GM18511 (cell line): Measurements from ENCODE around the gene TPBGL.

Experiments used
- ATAC-seq: cut with Tn5 transposase; IDR thresholded peaks from one replicate; pipeline ENCODE4 v1.9.1; 2021; ENCODE audit warnings: mild to moderate bottlenecking, moderate library complexity; ENCODE audit not compliant: unreplicated experiment

Gene TPBGL

DNA sequence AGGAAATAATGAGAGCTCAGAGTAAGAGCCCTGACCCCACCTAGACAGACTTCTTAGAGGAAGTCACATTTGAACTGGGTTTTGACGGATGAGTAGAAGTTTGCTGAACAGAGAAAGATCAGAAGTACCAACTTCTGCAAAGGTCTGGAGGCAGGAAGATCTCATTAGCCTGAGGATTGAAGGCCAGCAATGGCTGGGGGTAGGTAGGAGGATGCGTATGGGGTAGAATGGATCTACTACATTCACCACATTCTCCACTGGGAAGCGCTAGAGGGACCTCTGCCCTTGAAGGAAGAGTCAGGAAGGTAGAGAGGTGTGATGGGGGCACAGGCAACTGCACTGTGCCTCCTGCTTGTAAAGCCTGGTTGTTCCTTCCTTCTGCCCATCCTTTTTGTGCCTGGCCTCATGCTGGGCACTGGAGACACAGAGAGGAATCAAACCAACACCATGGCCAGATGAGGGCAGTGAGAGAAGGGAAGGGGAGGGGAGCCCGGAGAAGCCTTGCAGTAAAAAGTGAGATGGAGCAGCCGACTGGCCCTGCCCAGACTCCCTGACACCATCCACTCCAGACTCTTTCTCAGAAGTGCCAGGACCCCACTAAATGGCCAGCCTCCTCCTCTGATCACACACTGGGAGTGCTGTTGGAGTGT, 4.9 kb downstream of the TPBGL start:
- ATAC-seq: no peak

DNA sequence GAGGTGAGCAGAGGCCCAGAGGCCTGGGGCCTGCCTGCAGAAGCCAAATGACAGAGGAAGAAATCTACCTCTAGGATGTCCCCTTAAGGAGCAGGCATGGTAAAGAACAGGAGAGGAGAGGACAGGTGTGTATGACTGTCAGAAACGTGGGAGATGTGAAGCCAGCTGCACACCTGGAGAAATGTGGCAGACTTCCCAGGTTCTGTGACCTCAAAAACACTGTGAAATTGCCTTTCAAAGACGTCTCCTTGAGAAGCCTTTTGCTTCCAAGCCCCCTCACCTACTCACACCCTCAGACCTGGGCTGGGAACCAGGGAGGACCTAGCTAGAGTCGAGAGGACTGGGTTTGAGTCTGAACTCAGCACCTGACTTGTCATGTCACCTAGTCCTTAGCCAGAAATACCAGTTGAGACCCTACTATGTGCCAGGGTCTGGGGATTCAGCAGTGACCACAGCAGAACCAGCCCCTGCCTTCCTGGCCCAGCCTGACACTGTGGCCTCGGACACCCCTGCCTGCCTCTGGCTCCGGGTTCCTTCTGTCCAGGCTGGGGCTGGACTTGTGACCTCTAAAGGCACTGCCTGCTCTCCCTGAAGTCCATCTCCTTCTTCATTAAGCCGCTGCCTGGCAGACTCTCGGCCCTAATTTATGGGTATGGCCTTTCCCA, 5.6 kb downstream of the TPBGL start:
- ATAC-seq: no peak

DNA sequence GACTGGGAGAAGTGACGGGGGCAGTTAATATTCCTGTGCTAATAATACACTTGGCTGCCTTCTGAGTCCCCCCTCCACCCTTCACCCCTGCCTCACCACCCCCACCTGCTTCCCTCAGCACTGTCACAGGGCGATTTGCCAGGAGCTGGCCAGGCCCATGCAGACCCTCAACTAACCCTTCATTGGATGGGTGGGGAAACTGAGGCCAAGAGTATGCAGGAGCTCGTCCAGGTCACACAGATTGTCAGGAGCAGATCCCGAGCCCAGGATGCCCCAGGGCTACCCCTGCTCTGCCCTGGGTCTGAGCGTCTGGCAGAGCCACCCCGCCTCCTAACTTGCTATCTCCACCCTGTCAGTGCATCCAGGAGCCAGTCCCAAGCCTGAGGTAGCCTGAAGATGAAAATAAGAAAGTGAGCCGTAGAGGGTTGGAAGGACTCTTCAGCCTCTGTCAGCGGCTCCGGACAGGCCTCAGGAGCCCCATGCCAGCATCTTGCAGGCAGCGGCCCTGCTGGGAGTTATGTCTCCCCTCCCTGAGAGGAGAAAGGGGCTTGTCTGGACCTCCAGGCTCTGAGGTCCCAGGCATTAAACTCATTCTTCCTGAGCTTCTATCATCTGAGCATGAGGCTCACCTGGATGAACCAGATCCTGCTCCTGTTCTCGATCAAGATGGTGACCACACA, 6.2 kb downstream of the TPBGL start:
- no peak for ATAC-seq

DNA sequence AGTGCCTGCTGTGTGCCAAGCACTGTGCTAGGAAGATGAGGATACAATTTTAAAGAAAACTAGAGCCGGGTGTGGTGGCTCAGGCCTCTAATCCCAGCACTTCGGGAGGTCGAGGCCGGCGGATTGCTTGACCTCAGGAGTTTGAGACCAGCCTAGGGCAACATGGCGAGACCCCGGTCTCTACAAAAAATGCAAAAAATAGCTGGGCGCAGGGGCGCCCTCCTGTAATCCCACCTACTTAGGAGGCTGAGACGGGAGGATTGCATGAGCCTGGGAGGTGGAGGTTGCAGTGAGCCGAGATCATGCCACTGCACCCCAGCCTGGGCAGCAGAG, 8.3 kb downstream of the TPBGL start:
- ATAC-seq: no peak

DNA sequence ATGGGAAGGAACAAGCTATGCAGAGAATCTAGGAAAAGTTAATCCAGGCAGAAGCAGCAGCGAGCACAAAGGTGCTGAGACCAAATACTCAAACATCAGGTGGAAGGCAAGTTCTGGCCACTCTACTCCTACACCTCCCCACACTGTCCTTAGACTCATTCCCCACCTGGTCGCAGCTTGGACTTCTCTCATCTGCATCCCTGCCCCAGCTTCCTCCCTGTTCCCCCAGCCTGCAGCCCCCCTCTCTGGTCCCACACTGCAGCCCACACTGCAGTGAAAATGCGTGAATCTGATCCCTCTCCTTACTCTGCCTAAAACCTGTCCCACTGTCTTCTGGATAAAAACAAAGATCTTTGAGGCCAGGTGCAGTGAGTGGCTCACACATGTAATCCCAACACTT, 9.1 kb downstream of the TPBGL start:
- ATAC-seq: no peak

DNA sequence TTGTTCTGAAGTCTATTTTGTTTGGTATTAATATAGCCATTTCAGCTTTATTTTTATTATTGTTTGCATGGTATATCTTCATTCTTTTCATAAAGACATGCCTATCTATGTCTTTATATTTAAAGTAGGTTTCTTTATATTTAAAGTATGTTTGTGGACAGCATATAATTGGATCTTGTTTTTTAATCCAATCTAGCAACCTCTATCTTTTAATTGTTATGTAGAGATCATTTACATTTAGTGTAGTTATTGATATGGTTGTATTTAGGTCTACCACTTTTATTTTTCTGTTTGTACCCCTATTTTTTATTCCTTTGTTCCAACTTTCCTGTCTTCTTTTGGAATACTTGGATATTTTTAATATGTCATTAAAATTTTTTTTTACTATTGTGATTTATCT, 13.8 kb downstream of the TPBGL start:
- no peak for ATAC-seq

DNA sequence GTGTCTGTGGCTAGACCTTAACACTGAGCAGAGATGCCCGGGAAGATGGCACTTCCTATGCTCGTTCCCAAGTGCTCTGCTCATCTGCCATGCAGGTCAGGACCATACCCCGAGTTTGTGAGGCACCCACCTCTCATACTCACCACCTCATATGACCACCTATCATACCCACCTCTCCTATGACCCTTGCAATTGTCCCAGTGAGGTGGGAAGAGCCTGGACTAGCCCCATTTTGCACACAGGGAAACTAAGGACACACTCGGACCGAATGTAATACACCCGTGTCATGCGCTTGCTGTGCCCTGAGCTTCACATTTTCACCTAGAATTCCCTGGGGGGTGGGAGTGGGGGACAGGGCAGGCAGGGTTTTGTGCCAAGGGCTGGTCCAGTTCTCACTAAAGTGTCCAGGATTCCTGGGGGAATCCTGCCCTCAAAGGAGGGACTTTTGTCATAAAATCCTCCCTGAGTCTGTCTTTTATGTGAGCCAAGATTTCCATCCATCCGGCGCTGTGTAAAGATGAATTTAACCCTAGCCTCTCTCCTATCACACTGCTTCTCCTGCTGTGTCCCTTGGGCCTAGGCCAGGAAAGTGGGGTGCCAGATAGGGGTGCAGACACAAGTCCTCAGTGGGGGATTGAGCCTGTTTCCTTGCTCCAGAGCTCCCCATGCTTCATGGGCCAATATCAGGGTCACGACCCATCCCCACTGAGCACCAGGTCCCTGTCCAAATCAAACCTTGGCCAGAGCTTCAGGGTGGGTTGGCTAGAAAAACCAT, 20.0 kb downstream of the TPBGL start:
- ATAC-seq: no peak

DNA sequence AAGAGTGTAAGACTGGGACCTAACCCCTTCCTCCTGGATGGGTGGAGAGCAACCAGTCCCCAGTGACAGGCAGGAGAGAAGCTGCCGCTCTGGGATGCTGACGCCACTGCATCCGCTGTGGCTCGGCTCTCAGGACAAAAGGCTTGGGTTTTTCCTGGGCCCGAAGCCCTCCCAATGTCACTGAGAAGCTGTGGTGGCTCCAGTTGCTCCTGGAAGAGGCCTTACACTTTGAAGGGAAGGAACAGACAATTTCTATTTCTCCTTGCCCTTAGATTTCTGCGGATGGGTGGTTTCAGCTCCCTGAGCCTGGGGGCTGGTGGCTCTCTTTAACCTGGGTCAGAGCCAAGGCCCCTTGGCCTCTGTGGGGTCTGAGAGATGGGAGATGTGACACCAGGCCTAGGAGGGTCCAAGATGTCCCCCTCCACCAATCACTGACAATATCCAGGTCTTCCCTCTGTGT, 21.4 kb downstream of the TPBGL start:
- ATAC-seq: no peak

DNA sequence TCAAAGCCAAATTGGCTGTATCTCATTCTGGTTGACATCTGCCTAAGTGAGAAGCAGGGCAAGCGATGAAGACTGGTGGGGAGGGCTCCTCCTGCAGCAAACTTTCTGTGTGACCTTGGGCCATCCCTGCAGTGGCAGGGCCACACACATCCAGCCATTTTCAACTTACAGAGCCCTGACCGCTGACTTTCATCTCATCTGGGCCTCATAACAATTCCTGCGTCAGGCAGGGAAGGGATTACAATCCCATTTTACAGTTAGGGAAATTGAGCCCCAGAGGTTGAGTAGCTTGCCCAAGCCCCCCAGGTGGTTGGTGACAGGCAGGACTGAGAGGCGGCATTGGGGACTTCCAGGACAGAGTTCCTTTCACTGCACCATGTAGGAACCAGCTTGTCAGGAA, 21.9 kb downstream of the TPBGL start:
- ATAC-seq: no peak

DNA sequence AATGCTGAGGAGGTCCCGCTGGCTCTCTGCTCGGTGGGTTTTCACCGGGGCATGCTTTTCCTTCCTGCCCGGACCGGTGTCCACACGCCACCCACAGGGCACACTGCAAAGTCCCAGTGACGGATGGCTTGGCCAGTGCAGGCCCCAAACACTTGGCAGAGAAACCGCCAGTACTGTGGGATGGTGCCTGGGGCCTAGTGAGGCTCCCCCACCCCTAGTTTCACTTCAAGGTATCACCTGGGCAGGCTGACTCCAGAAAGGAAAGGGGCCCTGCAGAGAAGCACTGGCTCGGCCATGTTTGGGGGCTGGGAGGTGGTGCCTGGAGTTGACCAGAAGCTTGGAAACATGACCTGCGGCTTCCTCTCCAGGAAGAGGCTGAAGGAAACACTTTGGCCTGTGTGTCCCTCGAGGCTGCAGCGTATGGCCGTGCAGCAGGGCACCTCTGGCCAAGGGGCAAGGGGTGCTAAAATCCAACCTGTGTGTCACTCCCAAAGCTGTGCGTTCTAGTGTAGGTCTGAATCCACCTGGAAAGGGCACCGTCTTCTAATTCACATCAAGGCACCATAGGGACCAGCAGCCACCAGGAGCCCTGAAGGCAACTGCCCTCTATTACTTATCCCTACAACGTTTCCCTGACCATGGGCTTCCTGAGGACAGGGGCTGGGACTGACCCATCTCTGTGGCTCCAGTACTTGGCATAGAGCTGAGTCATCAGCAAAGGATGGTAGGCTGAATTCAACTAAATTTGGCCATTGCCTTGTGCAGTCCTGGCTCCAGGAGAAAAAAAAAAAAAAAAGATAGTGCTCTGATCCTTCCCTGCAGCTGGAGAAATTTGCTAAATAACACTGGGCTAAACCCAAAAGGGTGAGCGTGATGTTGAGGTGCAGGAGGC, 22.6 kb downstream of the TPBGL start:
- no peak for ATAC-seq

DNA sequence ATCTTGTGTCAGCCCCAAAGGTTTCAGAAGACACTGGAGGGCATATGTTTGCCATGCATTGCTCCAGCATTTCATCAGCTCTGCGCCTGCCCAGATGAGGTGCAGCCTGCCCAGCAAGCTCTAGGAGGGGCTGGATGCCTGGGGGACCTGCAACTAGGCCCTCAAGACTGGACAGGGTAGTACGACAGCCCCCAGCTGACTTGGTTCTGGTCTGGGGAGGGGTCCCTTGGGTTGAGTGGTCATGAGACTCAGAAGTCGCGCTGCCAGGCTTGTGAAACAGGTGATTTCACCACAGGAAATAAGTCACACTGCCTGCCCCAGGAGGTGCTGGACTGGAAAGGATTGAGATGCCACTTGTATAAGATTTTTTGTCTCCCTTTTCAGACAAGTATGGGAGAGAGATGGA, 23.4 kb downstream of the TPBGL start:
- no peak for ATAC-seq

DNA sequence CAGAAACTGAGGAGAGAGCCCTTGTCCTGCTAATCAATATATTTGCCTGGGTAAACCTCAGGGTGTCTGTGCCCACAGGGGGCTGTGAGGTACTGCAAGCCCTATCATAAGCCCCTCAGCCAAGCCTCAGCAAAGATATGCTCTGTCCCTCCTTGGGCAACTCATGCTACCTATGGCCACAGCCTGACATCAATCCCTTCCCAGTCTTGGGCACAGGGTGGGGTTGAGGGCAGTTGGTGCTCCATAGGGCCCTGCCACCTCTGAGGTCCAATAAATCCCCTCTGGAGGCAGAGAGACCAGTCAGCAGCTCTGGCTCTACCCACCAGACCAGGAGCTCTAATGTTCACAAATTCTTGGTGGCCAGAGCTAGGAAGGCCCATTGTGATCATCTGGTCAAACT, 23.8 kb downstream of the TPBGL start:
- no peak for ATAC-seq

DNA sequence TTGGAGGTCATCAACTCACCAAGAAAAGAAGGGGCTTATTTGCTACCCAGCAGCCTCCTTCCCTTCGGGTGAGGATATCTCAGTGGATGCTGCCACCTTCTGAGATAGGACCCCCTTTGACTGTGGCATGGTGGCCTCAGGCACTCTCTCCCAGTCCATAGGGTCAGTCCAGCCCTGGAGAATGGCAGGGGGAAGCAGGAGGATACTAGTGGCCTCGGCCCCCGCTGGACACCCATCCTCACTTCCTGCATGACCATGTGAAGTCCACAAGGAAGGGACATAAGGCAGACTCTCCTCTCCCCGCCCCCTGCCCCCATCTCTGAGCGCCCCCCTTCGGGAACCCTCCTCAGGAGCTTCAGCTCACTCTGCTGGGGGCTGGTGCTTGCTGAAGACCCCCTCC, 24.4 kb downstream of the TPBGL start:
- ATAC-seq: no peak

DNA sequence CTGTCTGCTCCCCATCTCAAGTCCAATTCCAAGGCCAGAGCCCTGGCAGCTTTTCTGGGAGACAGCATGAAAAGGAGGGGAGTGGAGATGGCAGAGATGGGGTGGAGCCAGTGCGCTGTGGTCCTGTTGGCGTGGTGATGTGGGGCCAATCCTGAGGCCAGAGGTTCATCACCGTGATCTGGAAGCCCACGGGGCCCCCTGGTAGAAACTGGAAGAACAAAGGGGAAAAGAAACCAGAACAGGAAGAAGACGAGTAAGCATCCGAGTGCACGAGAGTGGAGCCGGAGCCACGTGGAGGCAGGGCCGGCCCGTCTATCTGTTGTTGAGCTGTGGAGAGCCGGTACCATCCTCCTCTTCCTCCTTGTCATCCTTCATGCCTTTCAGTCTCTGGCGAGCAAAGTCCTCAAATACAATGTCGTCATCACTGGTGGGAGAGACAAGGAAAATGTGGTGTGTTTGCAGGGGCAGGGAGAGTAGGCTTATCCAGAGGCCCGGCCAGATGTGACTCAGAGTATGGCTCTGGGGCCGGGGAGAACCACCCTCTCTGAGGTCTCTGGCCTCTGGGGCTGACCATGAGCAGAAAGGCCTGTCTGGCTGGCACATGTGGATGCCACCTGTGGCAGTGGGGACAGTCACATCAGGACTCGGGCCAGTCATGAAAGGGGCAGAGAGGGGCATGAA, 25.4 kb downstream of the TPBGL start:
- ATAC-seq: no peak

DNA sequence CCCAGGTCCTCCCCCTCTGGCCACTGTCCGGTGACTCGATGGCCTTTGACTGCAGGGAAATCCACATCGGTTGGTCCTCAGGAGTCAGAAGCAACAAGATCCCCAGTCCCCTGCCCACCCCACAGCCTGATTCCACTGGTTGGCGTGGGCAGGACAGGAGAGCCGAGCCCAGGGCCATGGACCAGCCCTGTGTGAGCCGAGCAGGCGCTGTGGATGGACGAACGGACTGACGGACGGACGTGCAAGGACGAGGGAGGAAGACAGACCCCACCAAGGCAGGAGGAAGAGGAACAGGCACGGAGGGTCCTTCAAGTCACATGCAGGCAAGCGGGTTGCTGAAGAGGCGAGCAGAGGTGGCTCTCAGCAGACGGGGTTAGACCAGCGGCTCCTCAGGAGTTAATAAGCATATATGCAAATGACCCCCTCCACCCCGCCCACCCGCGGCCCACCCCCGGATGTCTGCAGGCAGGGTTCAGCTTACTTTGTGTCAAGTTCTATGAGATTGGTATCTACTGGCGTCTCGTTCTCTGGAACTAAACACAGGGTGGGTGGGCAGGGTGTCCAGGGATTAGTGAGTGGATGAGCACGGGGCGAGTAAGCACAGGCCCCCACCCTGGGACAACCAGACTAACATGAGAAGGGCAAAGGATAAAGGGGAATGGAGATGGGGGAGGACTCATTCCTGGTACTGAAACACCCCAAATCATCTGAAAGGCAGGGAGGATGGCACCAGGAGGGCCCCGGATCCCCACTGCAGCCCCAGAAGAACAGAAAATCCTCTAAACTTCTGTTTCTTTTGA, 26.8 kb downstream of the TPBGL start:
- ATAC-seq: no peak

DNA sequence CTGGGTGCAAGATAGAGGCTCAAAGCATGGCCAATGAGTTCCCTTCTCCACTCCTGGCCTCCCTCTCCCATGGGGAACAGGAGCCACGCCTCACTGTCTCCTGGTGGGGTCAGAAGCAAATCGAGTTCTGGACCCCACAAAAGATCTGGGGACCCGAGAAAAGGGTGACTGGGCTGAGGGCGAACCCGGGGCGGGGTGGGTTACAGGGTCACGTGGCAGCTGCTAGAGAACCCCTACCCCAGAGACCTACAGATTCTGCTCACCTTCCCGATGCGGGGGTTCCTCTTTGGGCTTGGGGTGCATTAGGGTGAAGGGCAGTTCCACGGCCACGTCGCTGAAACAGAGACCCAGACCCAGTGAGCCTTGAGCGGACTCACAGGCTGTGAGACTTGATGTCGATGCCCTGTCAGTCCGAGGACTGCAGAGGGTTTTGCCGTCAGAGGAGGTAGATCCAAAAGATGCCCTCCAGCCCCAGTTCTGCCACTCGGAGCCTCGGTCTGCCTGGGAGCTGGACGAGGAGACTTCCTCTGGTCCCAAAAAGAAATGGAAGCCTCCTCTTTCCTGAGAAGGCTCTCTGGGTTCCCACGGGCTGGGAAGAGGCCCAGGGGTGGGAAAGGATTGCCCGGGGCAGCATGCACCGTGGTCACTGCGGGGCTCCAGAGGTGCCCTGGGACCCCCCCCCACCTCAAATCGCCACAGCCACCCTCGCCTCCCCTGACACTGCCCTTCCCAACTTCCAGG, 28.2 kb downstream of the TPBGL start:
- ATAC-seq: no peak

DNA sequence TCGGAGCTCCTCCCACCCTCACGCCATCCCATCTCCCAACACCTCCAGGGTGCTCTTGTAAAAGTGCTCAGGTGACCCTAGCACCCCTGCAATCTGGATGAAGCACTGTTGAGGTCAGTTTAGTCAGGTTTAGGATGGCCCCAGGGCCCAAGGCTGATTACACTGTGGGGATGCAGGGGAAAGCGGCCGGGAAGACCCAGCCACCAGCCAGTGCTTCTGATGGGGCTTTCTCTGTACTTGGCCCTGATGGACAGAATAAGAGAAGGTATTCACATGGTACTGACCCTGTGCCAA, 28.7 kb downstream of the TPBGL start:
- no peak for ATAC-seq

DNA sequence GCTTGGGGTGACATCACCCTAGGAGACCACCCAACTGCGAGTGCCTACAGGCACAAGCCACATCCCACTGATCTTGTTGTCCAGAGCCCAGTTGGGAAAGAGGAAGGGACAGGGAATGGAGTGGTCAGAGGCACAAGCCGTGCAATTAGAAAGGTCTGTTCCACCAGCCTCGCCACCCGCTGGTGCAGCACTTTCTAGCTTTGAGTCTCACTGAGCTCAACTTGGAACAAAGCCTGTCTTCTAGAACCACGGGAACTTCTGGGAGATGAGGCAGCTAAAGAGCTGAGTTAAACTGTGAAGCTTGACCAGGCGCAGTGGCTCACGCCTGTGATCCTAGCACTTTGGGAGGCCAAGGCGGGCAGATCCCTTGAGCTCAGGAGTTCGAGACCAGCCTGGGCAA, 29.3 kb downstream of the TPBGL start:
- ATAC-seq: no peak

DNA sequence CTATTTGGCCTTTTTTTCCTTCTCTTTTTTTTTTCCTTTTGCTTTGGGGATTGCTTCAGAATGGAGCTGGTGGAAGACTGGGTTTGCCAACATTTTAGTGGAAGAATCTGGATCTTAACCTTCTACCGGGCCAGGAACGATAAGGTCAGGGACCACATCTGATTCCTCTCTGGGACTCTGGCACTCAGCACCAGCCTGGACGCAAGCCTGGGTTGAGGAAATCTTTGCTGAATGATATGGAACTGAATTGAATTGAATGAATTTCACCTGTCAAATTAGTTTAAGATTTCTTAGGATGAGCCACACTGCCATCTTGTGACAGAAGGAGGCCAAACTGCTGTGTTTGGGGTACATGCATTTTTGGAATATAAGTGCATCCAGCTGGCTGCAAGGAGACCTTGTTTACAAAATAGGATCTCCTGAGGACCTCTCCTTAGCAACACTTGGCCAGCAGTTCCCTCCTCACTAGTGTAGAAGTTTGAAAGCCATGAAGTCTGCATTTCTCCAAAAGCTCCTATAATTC, 30.4 kb downstream of the TPBGL start:
- ATAC-seq: no peak
